Measurements from ENCODE around the gene MFF.

The MFF gene

DNA sequence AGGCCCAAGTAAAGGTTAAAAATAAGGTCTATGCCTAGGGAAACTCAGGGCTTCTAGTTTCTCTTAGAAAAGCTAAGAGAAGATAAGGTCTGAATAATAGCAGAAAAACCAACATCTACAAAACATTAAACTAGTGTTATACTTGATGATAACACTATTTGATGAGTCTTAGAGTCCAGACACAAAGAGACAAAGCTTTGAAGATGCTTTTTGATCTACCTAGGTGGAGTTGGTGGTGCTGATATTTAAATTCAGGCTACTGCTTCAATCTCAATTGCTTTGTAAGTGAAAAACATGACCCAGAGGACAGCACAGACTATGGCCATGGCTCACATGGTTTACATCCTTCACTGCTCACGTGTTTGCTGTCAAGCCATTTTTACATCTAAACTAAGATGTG is 11.7 kb upstream of the MFF start:
- Histone ChIP-seq H3K36me3 (ENCODE audit: control insufficient read depth in 2 of 2, insufficient read depth in 1 of 2, low read length in 2 of 2) (no peaks in the 10 kb centered on the region), H3K4me1 (ENCODE audit: control insufficient read depth, insufficient read depth, low read length) (no peaks in the 10 kb centered on the region), H3K9me3 (ENCODE audit: control insufficient read depth, insufficient read depth, low read depth, low read length) (no peaks in the 10 kb centered on the region), H3K27ac (ENCODE audit: extremely low read depth, low read depth, low read length) (no peak overlapping the region), H3K4me3 (ENCODE audit: low read depth, low read length) (no peak overlapping the region)
- ChIA-PET CTCF (no interaction called here), POLR2A (no interaction called here)
- TF ChIP-seq ZNF701 (tag by site-specific recombination; IDR thresholded peaks at IDR 0.05), result no peak
- no peak for TF ChIP-seq GLIS2 (tag by site-specific recombination; IDR thresholded peaks at IDR 0.05)
- TF ChIP-seq, protein P1, sequence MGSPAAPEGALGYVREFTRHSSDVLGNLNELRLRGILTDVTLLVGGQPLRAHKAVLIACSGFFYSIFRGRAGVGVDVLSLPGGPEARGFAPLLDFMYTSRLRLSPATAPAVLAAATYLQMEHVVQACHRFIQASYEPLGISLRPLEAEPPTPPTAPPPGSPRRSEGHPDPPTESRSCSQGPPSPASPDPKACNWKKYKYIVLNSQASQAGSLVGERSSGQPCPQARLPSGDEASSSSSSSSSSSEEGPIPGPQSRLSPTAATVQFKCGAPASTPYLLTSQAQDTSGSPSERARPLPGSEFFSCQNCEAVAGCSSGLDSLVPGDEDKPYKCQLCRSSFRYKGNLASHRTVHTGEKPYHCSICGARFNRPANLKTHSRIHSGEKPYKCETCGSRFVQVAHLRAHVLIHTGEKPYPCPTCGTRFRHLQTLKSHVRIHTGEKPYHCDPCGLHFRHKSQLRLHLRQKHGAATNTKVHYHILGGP (tag by site-specific recombination; IDR thresholded peaks at IDR 0.05), result no peak
- TF ChIP-seq ZNF677 (tag by site-specific recombination; IDR thresholded peaks at IDR 0.05), result no peak
- TF ChIP-seq, protein P2, sequence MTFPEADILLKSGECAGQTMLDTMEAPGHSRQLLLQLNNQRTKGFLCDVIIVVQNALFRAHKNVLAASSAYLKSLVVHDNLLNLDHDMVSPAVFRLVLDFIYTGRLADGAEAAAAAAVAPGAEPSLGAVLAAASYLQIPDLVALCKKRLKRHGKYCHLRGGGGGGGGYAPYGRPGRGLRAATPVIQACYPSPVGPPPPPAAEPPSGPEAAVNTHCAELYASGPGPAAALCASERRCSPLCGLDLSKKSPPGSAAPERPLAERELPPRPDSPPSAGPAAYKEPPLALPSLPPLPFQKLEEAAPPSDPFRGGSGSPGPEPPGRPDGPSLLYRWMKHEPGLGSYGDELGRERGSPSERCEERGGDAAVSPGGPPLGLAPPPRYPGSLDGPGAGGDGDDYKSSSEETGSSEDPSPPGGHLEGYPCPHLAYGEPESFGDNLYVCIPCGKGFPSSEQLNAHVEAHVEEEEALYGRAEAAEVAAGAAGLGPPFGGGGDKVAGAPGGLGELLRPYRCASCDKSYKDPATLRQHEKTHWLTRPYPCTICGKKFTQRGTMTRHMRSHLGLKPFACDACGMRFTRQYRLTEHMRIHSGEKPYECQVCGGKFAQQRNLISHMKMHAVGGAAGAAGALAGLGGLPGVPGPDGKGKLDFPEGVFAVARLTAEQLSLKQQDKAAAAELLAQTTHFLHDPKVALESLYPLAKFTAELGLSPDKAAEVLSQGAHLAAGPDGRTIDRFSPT (tag by site-specific recombination; IDR thresholded peaks at IDR 0.05), result no peak
- TF ChIP-seq, protein P3, sequence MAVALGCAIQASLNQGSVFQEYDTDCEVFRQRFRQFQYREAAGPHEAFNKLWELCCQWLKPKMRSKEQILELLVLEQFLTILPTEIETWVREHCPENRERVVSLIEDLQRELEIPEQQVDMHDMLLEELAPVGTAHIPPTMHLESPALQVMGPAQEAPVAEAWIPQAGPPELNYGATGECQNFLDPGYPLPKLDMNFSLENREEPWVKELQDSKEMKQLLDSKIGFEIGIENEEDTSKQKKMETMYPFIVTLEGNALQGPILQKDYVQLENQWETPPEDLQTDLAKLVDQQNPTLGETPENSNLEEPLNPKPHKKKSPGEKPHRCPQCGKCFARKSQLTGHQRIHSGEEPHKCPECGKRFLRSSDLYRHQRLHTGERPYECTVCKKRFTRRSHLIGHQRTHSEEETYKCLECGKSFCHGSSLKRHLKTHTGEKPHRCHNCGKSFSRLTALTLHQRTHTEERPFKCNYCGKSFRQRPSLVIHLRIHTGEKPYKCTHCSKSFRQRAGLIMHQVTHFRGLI (tag by site-specific recombination; IDR thresholded peaks at IDR 0.05), result no peak
- TF ChIP-seq, protein P4, sequence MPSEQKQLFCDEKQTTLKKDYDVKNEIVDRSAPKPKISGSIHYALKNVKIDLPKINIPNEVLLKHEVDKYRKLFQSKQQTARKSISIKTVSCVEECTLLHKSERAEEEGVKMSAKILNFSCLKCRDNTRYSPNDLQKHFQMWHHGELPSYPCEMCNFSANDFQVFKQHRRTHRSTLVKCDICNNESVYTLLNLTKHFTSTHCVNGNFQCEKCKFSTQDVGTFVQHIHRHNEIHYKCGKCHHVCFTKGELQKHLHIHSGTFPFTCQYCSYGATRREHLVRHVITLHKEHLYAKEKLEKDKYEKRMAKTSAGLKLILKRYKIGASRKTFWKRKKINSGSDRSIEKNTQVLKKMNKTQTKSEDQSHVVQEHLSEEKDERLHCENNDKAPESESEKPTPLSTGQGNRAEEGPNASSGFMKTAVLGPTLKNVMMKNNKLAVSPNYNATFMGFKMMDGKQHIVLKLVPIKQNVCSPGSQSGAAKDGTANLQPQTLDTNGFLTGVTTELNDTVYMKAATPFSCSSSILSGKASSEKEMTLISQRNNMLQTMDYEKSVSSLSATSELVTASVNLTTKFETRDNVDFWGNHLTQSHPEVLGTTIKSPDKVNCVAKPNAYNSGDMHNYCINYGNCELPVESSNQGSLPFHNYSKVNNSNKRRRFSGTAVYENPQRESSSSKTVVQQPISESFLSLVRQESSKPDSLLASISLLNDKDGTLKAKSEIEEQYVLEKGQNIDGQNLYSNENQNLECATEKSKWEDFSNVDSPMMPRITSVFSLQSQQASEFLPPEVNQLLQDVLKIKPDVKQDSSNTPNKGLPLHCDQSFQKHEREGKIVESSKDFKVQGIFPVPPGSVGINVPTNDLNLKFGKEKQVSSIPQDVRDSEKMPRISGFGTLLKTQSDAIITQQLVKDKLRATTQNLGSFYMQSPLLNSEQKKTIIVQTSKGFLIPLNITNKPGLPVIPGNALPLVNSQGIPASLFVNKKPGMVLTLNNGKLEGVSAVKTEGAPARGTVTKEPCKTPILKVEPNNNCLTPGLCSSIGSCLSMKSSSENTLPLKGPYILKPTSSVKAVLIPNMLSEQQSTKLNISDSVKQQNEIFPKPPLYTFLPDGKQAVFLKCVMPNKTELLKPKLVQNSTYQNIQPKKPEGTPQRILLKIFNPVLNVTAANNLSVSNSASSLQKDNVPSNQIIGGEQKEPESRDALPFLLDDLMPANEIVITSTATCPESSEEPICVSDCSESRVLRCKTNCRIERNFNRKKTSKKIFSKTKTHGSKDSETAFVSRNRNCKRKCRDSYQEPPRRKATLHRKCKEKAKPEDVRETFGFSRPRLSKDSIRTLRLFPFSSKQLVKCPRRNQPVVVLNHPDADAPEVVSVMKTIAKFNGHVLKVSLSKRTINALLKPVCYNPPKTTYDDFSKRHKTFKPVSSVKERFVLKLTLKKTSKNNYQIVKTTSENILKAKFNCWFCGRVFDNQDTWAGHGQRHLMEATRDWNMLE (tag by site-specific recombination; conservative IDR thresholded peaks at IDR 0.05; ENCODE audit: low read depth), result no peak
- TF ChIP-seq GFI1B (tag by site-specific recombination; IDR thresholded peaks at IDR 0.05), result no peak
- no peak for TF ChIP-seq ZNF544 (tag by site-specific recombination; IDR thresholded peaks at IDR 0.05)
- TF ChIP-seq ZNF133 (tag by site-specific recombination; IDR thresholded peaks at IDR 0.05), result no peak
- TF ChIP-seq ZNF175 (tag by site-specific recombination; IDR thresholded peaks at IDR 0.05), result no peak
- TF ChIP-seq MEIS1 (CRISPR knock-in tag; IDR thresholded peaks at IDR 0.05; ENCODE audit: borderline replicate concordance), result no peak
- TF ChIP-seq, protein P5, sequence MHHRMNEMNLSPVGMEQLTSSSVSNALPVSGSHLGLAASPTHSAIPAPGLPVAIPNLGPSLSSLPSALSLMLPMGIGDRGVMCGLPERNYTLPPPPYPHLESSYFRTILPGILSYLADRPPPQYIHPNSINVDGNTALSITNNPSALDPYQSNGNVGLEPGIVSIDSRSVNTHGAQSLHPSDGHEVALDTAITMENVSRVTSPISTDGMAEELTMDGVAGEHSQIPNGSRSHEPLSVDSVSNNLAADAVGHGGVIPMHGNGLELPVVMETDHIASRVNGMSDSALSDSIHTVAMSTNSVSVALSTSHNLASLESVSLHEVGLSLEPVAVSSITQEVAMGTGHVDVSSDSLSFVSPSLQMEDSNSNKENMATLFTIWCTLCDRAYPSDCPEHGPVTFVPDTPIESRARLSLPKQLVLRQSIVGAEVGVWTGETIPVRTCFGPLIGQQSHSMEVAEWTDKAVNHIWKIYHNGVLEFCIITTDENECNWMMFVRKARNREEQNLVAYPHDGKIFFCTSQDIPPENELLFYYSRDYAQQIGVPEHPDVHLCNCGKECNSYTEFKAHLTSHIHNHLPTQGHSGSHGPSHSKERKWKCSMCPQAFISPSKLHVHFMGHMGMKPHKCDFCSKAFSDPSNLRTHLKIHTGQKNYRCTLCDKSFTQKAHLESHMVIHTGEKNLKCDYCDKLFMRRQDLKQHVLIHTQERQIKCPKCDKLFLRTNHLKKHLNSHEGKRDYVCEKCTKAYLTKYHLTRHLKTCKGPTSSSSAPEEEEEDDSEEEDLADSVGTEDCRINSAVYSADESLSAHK (tag by site-specific recombination; IDR thresholded peaks at IDR 0.05), result no peak
- no peak for TF ChIP-seq ZNF626 (tag by site-specific recombination; IDR thresholded peaks at IDR 0.05)
- TF ChIP-seq ZFP69B (tag by site-specific recombination; IDR thresholded peaks at IDR 0.05), result no peak

Measured in HEK293 (cell line).